ENCODE results near the gene ADGRL3.

Gene ADGRL3

DNA sequence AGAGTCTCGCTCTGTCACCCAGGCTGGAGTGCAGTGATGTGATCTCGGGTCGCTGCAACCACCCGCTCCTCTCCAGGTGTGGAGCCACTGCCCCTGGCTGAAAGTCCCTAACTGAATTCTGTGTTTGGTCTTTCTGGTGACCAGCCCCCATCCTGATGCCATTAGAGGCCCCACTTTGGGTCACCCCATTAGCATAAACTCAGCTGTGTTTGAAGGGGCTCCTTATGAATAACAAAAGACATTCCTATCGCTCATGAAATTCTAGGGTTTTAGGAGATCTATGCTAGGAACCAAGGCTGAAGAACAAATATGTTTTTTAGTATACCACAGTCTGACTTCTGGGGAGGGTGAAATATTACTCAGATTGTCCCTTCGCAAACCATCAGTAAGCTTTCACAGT, 652.9 kb downstream of the ADGRL3 start:
- TF ChIP-seq, protein P1, sequence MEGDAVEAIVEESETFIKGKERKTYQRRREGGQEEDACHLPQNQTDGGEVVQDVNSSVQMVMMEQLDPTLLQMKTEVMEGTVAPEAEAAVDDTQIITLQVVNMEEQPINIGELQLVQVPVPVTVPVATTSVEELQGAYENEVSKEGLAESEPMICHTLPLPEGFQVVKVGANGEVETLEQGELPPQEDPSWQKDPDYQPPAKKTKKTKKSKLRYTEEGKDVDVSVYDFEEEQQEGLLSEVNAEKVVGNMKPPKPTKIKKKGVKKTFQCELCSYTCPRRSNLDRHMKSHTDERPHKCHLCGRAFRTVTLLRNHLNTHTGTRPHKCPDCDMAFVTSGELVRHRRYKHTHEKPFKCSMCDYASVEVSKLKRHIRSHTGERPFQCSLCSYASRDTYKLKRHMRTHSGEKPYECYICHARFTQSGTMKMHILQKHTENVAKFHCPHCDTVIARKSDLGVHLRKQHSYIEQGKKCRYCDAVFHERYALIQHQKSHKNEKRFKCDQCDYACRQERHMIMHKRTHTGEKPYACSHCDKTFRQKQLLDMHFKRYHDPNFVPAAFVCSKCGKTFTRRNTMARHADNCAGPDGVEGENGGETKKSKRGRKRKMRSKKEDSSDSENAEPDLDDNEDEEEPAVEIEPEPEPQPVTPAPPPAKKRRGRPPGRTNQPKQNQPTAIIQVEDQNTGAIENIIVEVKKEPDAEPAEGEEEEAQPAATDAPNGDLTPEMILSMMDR (IDR thresholded peaks at IDR 0.05; ENCODE audit: insufficient read depth, low read depth, low read length, missing control alignments) = no peak
- no peak overlapping the region for H3K4me3 ChIP-seq (ENCODE audit: low read depth, low read length)
- no peak for DNase-seq (ENCODE audit: low read depth)

DNA sequence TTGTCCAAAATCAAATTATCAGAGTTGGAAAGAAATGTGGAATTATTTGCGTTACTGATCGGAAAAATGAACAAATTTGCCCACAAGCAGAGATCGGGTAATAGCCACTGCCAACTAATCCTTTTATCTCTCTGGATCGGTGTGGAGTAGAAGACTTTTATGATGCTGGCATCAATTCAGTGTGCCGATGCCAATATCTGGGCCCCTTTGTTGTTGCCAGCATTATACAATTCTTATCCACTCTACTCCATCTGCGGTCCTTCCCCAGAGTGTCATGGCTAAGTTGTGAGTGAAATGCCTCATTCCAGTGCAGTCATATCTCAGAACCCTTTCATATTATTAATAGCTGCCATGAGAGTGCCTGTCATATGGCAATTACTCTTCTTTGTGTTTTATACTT, 660.2 kb downstream of the ADGRL3 start:
- DNase-seq (ENCODE audit: low read depth) = no peak
- no peak overlapping the region for H3K4me3 ChIP-seq (ENCODE audit: low read depth, low read length)
- TF ChIP-seq, protein P1 (IDR thresholded peaks at IDR 0.05; ENCODE audit: insufficient read depth, low read depth, low read length, missing control alignments) = no peak

DNA sequence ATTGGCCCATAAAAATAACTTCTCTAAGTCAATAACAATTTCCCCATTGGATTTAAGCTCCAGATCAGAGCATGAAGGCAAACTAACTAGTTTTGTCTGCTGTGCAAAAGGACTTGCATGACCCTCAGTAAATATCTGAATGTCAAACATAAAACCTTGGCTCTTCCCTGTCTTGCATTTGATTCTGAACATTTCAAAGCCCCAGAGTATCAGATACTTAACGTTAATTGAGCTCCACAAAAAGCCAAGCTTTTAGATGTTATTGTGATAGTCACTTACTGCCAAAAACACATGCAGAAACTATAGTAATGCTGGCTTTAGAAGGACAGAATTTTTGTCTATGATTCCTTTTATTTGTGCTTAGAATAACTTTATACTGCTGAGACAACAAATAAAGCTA, 664.2 kb downstream of the ADGRL3 start:
- DNase-seq (ENCODE audit: low read depth) = no peak
- TF ChIP-seq, protein P1 (IDR thresholded peaks at IDR 0.05; ENCODE audit: insufficient read depth, low read depth, low read length, missing control alignments) = no peak
- no peak overlapping the region for H3K4me3 ChIP-seq (ENCODE audit: low read depth, low read length)

DNA sequence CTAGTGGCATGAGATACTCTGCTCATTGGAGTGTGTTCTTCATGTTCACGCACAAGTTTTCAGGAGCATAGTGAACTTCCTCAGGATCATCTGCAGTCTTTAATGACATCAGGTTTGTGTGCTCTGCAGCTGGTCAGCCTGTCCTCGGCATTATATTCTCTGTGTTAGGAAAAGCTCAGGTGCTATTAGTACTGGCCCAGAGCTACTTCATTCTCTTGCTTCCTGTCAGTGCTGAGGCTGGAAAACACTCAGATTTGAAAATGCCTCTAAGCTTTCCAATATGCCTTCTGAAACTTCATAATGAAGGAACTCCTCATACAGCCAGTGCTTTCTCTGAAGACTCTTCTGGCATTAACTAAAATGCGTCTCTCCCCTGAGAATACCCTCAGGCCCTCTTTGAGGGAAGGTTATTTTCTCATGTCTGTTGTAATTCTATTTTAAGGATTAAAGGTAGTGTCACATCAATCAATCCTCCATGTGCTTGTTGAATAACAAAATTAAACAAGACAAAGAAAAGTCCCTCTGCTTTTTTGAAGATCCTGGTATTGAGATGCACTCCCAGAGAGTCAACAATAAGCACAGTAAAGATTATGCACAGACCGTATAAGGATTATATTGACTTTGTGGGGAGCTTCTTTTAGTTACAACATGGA, 666.4 kb downstream of the ADGRL3 start:
- DNase-seq (ENCODE audit: low read depth) = no peak
- no peak overlapping the region for H3K4me3 ChIP-seq (ENCODE audit: low read depth, low read length)
- TF ChIP-seq, protein P1 (IDR thresholded peaks at IDR 0.05; ENCODE audit: insufficient read depth, low read depth, low read length, missing control alignments) = no peak

DNA sequence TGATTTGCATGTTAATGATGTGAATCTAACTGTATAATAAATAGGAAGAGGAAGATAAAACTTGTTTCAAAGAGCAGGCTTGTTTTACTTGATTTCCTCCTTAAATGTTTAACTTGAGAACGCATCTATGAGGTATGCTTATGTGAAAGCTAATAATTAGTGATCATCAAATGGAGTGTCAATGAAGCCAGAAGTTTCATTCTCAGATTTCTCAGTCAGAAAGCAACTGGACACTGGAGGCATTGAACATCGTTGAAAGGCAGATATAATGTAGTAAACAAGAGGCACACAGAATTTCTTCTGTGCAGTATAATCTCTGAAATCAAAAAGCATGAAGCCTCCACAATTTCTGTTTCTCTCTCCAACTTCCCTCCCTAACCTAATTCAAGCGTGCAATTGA, 672.9 kb downstream of the ADGRL3 start:
- no peak overlapping the region for H3K4me3 ChIP-seq (ENCODE audit: low read depth, low read length)
- DNase-seq (ENCODE audit: low read depth) = no peak
- TF ChIP-seq, protein P1 (IDR thresholded peaks at IDR 0.05; ENCODE audit: insufficient read depth, low read depth, low read length, missing control alignments) = no peak

DNA sequence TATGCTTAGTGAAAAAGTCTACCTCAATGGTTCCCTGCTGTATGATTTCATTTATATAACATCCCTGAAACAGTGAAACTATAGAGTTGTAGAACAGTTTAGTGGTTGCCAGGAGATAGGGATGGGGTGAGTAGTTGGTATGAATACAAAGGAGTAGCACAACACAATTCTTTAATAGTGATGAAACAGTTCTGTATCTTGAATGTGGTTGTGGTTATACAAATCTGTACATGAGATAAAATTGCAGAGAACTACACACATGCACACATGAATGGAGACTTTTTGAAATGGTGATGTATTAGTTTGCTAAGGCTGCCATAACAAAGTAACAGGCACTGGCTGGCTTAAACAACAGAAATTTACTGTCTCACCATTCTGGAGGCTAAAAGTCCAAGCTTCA, 677.1 kb downstream of the ADGRL3 start:
- no peak for DNase-seq (ENCODE audit: low read depth)
- TF ChIP-seq, protein P1 (IDR thresholded peaks at IDR 0.05; ENCODE audit: insufficient read depth, low read depth, low read length, missing control alignments) = no peak
- no peak overlapping the region for H3K4me3 ChIP-seq (ENCODE audit: low read depth, low read length)

DNA sequence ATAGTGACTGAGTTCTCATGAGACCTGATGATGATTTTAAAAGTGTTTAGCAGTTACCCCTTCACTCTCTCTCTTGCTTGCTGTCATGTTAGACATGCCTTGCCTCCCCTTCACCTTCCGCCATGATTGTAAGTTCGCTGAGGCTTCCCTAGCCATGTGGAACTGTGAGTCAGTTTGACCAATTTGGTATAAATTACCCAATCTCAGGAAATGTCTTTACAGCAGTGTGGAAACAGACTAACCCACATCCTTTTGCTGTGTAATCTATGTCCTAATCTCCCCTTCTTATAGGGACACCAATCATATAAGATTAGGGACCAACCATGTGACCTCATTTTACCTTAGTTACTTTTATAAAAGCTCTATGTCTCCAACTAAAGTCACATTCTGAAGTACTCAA, 677.8 kb downstream of the ADGRL3 start:
- TF ChIP-seq, protein P1 (IDR thresholded peaks at IDR 0.05; ENCODE audit: insufficient read depth, low read depth, low read length, missing control alignments) = no peak
- DNase-seq (ENCODE audit: low read depth) = no peak
- H3K4me3 ChIP-seq (ENCODE audit: low read depth, low read length) = no peak overlapping the region
